GM19238 (cell line): Measurements from ENCODE around the gene DXO.
"Not testable (repeated sequence)": the region's sequence is repeated elsewhere in the genome, so short reads cannot be mapped to it uniquely, and the experiment has no call there.

Experiments
- DNase-seq: peaks from one replicate; pipeline ENCODE4 v3.0.0; 2011; ENCODE audit warnings: low spot score; ENCODE audit not compliant: insufficient read length

DXO gene

GRCh38 chr6:31971993-31972708, at the start of gene DXO:
Gene DXO, minus strand, starts transcription at chr6:31972138. Its CDS starts 463 bp downstream, at chr6:31971675.
- peak; percentile 99 for DNase-seq

GRCh38 chr6:32014547-32014946, 42.6 kb upstream of the DXO start, which contains the start of gene C4B:
Gene C4B, plus strand, starts transcription at chr6:32014795. Its CDS starts 51 bp downstream, at chr6:32014846.
- not testable (repeated sequence) for DNase-seq

DNA sequence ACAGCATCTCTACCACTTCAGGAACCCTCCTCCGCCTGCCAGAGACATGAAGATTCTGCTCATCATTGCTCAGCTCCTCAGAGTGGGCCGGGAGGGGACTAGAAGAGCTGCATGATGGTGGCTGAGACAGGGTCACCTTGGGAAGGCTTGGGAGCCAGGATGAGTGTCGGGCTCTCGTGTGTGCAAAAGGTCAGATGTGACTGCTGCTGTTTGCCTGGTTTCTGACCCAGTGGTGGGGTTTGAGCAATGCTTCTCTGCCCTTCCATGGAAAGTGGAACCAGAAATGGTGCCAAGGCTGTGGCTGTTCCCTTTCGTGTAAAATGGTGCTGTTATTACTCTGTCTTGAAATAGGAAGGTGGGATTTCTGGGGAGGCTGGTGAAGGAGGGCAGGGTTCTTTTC, 41.8 kb upstream of the DXO start:
- not testable (repeated sequence) for DNase-seq

- not testable (repeated sequence) for DNase-seq
Observed at GRCh38 chr6:32012941-32013617, 41.1 kb upstream of the DXO start.

GRCh38 chr6:32010856-32011530, 39.1 kb upstream of the DXO start:
- DNase-seq = not testable (repeated sequence)

GRCh38 chr6:32009537-32009936, 37.6 kb upstream of the DXO start:
- not testable (repeated sequence) for DNase-seq

GRCh38 chr6:32008616-32009015, 36.7 kb upstream of the DXO start:
- DNase-seq = not testable (repeated sequence)

- not testable (repeated sequence) for DNase-seq
Observed at GRCh38 chr6:32008037-32008436, 36.1 kb upstream of the DXO start.

GRCh38 chr6:32007086-32007485, 35.1 kb upstream of the DXO start:
- DNase-seq = not testable (repeated sequence)

- not testable (repeated sequence) for DNase-seq
Observed at GRCh38 chr6:32005991-32006529, 34.1 kb upstream of the DXO start.

- DNase-seq = not testable (repeated sequence)
Observed at GRCh38 chr6:32005538-32005880, 33.6 kb upstream of the DXO start.

DNA sequence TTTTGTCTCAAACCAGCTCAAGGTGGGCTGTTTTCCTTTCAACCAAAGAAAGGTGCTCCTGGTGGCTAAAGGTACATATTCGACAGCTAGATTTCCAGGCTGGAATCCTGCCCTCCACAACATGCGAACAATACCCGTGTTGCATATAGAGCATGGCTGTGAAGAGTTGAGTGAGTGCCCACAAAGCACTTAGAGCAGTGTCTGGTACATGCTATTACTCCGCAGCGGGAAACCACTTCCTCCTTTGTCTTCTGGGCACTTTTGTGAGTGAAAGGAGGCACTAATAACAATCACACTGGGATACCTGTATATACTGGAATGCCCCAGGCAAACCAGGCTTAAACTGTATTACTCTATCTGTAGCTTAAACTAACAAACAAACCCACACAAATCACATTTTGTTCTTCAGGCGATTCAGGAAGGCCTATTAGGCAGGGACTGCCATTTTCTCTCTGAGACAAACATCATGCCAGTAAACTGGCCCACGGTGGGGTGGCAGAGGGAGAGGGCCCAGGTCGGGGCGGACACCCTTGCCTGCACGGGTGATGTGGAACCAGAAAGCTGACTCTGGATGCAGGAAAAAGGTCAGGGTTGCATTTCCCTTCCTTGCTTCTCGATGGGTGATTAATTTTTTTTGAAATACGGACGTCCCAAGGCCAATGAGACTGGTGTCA, 33.1 kb upstream of the DXO start:
- peak; percentile 0 for DNase-seq

GRCh38 chr6:32004393-32004792, 32.5 kb upstream of the DXO start:
- not testable (repeated sequence) for DNase-seq

DNA sequence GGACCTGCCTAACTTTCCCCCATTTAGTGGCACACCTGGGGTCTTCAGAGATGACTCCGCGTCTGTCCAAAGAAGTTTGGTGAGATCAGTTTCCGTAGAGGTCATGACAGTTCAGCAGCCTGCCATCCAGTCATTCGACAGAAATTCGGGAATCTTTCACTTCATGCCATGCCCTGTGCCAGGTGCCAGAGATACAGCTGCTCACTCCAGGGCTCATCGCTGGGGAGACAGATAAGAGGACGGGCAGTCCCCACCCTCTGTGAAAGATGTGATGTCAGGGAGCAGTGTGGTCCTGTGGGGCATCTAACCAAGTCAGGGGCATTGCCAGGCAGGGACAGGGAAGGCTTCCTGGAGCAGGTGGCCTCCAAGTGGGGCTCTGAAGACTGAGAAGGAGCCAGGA, 31.4 kb upstream of the DXO start:
- DNase-seq = not testable (repeated sequence)

DNA sequence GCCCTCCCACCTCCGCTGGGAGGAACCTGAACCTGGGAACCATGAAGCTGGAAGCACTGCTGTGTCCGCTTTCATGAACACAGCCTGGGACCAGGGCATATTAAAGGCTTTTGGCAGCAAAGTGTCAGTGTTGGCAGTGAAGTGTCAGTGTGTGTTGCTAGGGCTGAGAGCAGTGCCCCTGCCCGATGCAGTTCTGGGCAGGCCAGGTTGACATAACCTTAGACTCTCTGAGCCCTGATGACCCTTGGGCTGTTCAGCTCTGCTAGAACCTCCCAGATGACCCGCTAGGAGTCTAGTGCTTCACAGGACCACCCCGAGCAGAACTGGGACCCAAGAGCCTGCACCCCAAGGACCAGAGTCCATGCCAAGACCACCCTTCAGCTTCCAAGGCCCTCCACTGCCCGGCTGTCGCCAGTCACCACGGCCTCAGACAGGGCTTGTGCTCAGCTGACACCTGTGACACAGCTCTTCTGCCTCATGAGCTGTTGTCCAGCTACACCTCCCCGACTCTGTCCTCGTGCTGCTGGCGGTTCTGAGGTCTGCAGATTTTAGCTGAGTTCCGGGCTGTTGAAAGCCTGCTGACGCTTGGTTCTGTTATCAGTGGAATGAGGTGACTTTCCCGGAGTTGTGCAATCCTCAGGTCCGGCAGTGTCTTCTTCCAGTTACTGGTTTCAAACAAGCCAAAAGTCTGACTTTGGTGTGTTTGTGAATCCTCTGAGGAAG, 30.8 kb upstream of the DXO start:
- DNase-seq = not testable (repeated sequence)

DNA sequence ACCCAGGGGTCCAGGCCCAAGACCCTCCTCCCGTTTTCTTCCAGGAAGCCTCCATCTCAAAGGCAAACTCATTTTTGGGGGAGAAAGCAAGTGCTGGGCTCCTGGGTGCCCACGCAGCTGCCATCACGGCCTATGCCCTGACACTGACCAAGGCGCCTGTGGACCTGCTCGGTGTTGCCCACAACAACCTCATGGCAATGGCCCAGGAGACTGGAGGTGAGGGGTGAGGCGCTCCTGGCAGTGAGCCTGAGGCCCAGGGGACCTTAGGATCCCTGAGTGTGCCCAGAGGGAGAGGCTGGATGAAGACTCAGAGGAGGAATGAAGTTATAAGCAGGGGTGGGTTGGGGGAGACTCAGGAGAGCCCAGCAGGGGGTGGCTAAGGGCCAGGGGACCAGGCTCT, 24.4 kb upstream of the DXO start:
- not testable (repeated sequence) for DNase-seq

DNA sequence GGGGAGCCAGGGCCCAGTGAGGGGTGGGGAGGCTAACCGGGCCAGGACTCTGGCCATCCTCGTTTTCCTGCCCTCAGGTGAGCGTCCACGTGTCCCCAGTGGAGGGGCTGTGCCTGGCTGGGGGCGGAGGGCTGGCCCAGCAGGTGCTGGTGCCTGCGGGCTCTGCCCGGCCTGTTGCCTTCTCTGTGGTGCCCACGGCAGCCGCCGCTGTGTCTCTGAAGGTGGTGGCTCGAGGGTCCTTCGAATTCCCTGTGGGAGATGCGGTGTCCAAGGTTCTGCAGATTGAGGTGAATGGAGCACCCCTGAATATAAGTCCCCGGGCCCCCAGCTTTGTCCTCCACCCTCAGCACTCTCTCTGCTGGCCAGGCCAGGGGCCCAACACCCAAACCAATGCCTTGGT, 22.5 kb upstream of the DXO start:
- DNase-seq = not testable (repeated sequence)

DNA sequence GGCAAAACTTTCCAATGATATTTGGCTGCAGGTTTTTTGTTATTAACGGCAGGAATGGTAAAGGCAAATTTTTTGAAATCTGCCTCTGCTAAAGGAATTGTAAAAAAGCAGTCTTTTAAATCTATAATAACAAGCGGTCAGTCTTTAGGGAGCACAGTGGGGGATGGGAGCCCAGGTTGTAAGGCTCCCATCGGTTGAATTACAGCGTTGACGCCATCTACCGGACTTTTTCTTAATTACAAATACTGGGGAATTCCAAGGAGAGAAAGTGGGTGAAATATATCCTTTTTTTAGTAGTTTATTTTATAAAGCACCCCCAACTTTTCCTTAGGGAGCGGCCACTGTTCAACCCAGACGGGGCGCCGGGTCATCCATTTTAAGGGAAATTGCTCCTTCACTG, 17.4 kb upstream of the DXO start:
- not testable (repeated sequence) for DNase-seq

- not testable (repeated sequence) for DNase-seq
Observed at GRCh38 chr6:31981744-31982143, 9.8 kb upstream of the DXO start, which contains the start of gene C4A. Gene C4A, plus strand, starts transcription at chr6:31982057. Its CDS starts 51 bp downstream, at chr6:31982108.

DNA sequence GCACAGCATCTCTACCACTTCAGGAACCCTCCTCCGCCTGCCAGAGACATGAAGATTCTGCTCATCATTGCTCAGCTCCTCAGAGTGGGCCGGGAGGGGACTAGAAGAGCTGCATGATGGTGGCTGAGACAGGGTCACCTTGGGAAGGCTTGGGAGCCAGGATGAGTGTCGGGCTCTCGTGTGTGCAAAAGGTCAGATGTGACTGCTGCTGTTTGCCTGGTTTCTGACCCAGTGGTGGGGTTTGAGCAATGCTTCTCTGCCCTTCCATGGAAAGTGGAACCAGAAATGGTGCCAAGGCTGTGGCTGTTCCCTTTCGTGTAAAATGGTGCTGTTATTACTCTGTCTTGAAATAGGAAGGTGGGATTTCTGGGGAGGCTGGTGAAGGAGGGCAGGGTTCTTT, 9.1 kb upstream of the DXO start:
- not testable (repeated sequence) for DNase-seq
